ENCODE measurements around the gene RANBP3.
"Not testable (repeated sequence)": the region's sequence is repeated elsewhere in the genome, so short reads cannot be mapped to it uniquely, and the experiment has no call there.

Gene RANBP3

GRCh38 chr19:5963855-5964254 lies 14.1 kb downstream of the RANBP3 start:
- DNase-seq, result no peak

GRCh38 chr19:5963259-5963658 lies 14.7 kb downstream of the RANBP3 start:
- DNase-seq, result not testable (repeated sequence)

- DNase-seq, result peak in 2 of 4 experiments; percentile 75 to 78
These were observed 15.7 kb downstream of the RANBP3 start for GRCh38 chr19:5961969-5962945.

GRCh38 chr19:5961641-5961968 lies 16.3 kb downstream of the RANBP3 start:
- DNase-seq, result not testable (repeated sequence)

GRCh38 chr19:5960005-5961001 lies 17.6 kb downstream of the RANBP3 start:
- no peak for DNase-seq

GRCh38 chr19:5959260-5960004 lies 18.5 kb downstream of the RANBP3 start:
- no peak for DNase-seq

GRCh38 chr19:5958851-5959122 lies 19.2 kb downstream of the RANBP3 start:
- DNase-seq, result no peak

GRCh38 chr19:5958074-5958850 lies 19.7 kb downstream of the RANBP3 start:
- no peak for DNase-seq

- DNase-seq, result no peak
These were observed 20.8 kb downstream of the RANBP3 start for GRCh38 chr19:5957170-5957569.

- no peak for DNase-seq
These were observed 21.2 kb downstream of the RANBP3 start for GRCh38 chr19:5956728-5957127.

- no peak for DNase-seq
These were observed 21.6 kb downstream of the RANBP3 start for GRCh38 chr19:5956323-5956722.

GRCh38 chr19:5955636-5955935 lies 22.4 kb downstream of the RANBP3 start:
- no peak for DNase-seq

GRCh38 chr19:5954293-5954692 lies 23.6 kb downstream of the RANBP3 start:
- no peak for DNase-seq

GRCh38 chr19:5953680-5954213 lies 24.2 kb downstream of the RANBP3 start:
- DNase-seq, result peak in 1 of 4 experiments; percentile 10

- no peak for DNase-seq
These were observed 24.8 kb downstream of the RANBP3 start for GRCh38 chr19:5953030-5953589.

- no peak for DNase-seq
These were observed 25.5 kb downstream of the RANBP3 start for GRCh38 chr19:5952193-5953029.

GRCh38 chr19:5951338-5951861 lies 26.5 kb downstream of the RANBP3 start:
- DNase-seq, result no peak

GRCh38 chr19:5950741-5951140 lies 27.2 kb downstream of the RANBP3 start:
- no peak for DNase-seq

GRCh38 chr19:5949792-5950305 lies 28.1 kb downstream of the RANBP3 start:
- DNase-seq, result peak in 1 of 4 experiments; percentile 23
